Measurements from ENCODE around the gene CCDC102B.
"Not testable (repeated sequence)": the region's sequence is repeated elsewhere in the genome, so short reads cannot be mapped to it uniquely, and the experiment has no call there.

CCDC102B gene

GRCh38 chr18:68893354-68893753 is 95.5 kb downstream of the CCDC102B start:
- in situ Hi-C loops (cut with MboI; ENCODE audit: low sequenced_read_pairs): no loop called here

- in situ Hi-C loops (cut with MboI; ENCODE audit: low sequenced_read_pairs): no loop called here
Observed at GRCh38 chr18:68897286-68897685, 99.4 kb downstream of the CCDC102B start.

GRCh38 chr18:68909579-68909978 is 111.7 kb downstream of the CCDC102B start:
- in situ Hi-C loops (cut with MboI; ENCODE audit: low sequenced_read_pairs): no loop called here

GRCh38 chr18:68915061-68915460 is 117.2 kb downstream of the CCDC102B start:
- in situ Hi-C loops (cut with MboI; ENCODE audit: low sequenced_read_pairs): no loop called here

- in situ Hi-C loops (cut with MboI; ENCODE audit: low sequenced_read_pairs): no loop called here
Observed at GRCh38 chr18:68916734-68917133, 118.9 kb downstream of the CCDC102B start.

GRCh38 chr18:68918216-68918615 is 120.3 kb downstream of the CCDC102B start:
- in situ Hi-C loops (cut with MboI; ENCODE audit: low sequenced_read_pairs): no loop called here

GRCh38 chr18:68919900-68920299 is 122.0 kb downstream of the CCDC102B start:
- in situ Hi-C loops (cut with MboI; ENCODE audit: low sequenced_read_pairs): no loop called here

- in situ Hi-C loops (cut with MboI; ENCODE audit: low sequenced_read_pairs): no loop called here
Observed at GRCh38 chr18:68922392-68922791, 124.5 kb downstream of the CCDC102B start.

- in situ Hi-C loops (cut with MboI; ENCODE audit: low sequenced_read_pairs): no loop called here
Observed at GRCh38 chr18:68925268-68925667, 127.4 kb downstream of the CCDC102B start.

GRCh38 chr18:68928762-68929675 is 131.1 kb downstream of the CCDC102B start:
- in situ Hi-C loops (cut with MboI; ENCODE audit: low sequenced_read_pairs): no loop called here

GRCh38 chr18:68935686-68936085 is 137.8 kb downstream of the CCDC102B start:
- in situ Hi-C loops (cut with MboI; ENCODE audit: low sequenced_read_pairs): no loop called here

GRCh38 chr18:68937029-68937599 is 139.2 kb downstream of the CCDC102B start:
- in situ Hi-C loops (cut with MboI; ENCODE audit: low sequenced_read_pairs): no loop called here

GRCh38 chr18:68940039-68940438 is 142.2 kb downstream of the CCDC102B start:
- in situ Hi-C loops (cut with MboI; ENCODE audit: low sequenced_read_pairs): no loop called here

GRCh38 chr18:68940754-68941153 is 142.9 kb downstream of the CCDC102B start:
- in situ Hi-C loops (cut with MboI; ENCODE audit: low sequenced_read_pairs): no loop called here

GRCh38 chr18:68942230-68942629 is 144.3 kb downstream of the CCDC102B start:
- in situ Hi-C loops (cut with MboI; ENCODE audit: low sequenced_read_pairs): no loop called here

- in situ Hi-C loops (cut with MboI; ENCODE audit: low sequenced_read_pairs): not testable (repeated sequence)
Observed at GRCh38 chr18:68943861-68944260, 146.0 kb downstream of the CCDC102B start.

- in situ Hi-C loops (cut with MboI; ENCODE audit: low sequenced_read_pairs): no loop called here
Observed at GRCh38 chr18:68944330-68944729, 146.4 kb downstream of the CCDC102B start.

GRCh38 chr18:68944826-68945225 is 146.9 kb downstream of the CCDC102B start:
- in situ Hi-C loops (cut with MboI; ENCODE audit: low sequenced_read_pairs): no loop called here

GRCh38 chr18:68948622-68949021 is 150.7 kb downstream of the CCDC102B start:
- in situ Hi-C loops (cut with MboI; ENCODE audit: low sequenced_read_pairs): no loop called here

- in situ Hi-C loops (cut with MboI; ENCODE audit: low sequenced_read_pairs): no loop called here
Observed at GRCh38 chr18:68954738-68955137, 156.9 kb downstream of the CCDC102B start.

- in situ Hi-C loops (cut with MboI; ENCODE audit: low sequenced_read_pairs): no loop called here
Observed at GRCh38 chr18:68956650-68957049, 158.8 kb downstream of the CCDC102B start.

- in situ Hi-C loops (cut with MboI; ENCODE audit: low sequenced_read_pairs): no loop called here
Observed at GRCh38 chr18:68960355-68960754, 162.5 kb downstream of the CCDC102B start.
